ENCODE data around the gene APP.
"Not testable (repeated sequence)": the region's sequence is repeated elsewhere in the genome, so short reads cannot be mapped to it uniquely, and the experiment has no call there.

Gene APP

DNA sequence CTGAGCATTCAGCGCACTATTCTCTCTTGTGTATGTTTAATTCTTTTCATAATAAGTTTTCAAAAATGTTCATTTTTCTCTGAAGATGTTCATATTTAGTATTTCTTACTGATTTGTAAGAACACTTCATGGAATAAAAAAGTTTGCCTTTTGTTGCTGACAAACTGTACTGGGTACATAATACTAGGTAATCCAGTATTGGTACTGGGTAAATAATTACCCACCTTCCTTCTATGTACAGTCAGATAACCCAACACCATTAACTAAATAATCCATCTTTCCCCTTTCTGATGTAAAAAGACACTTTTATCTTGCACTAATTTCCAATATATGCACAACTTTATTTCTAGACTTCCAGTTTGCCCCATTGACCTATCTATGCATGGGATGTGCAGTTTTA, 23.9 kb downstream of the APP start:
- no peak overlapping the region for H3K4me3 Mint-ChIP-seq
- no peaks in the 10 kb centered on the region for H3K4me1 Mint-ChIP-seq
- H3K27me3 Mint-ChIP-seq, result no peaks in the 10 kb centered on the region
- ATAC-seq, result no peak
- peaks cover 4% of the 10 kb centered on the region for H3K36me3 Mint-ChIP-seq
- H3K27ac Mint-ChIP-seq, result no peak overlapping the region
- H3K9me3 Mint-ChIP-seq, result peaks cover 2% of the 10 kb centered on the region

DNA sequence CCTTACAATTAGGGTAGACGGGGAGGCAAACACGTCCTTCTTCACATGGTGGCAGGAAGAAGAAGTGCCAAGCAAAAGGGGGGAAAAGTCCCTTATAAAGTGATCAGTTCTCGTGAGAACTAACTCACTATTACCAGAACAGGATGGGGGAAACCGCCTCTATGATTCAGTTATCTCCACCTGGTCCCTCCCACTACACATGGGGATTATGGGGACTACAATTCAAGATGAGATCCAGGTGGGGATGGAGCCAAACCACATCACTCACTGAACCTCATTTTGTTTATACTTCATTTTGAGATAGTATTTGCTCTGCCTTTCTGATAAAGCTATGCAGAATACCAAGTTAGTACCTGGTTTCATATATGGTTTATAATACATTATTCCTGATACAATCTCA, 26.5 kb downstream of the APP start:
- ATAC-seq, result no peak
- Mint-ChIP-seq H3K27ac (no peak overlapping the region), H3K4me3 (no peak overlapping the region), H3K27me3 (no peaks in the 10 kb centered on the region), H3K9me3 (no peaks in the 10 kb centered on the region), H3K36me3 (peaks cover 13% of the 10 kb centered on the region), H3K4me1 (no peaks in the 10 kb centered on the region)

DNA sequence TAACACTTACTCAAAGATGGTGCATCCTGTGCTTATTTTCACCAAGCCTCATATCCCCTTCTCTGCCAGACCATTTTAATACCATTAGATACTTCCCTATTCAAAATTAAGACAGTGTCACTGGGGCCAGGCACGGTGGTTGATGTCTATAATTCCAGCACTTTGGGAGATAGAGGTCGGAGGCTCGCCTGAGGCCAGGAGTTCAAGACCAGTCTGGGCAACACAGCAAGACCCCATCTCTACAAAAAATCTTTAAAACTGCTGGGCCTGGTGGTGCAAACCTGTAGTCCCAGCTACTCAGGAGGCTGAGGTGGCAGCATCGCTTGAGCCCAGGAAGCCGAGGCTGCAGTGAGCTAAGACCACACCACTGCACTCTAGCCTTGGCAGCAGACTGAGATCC, 28.2 kb downstream of the APP start:
- Mint-ChIP-seq H3K27ac (no peak overlapping the region), H3K27me3 (no peaks in the 10 kb centered on the region), H3K4me3 (no peak overlapping the region), H3K4me1 (no peaks in the 10 kb centered on the region), H3K36me3 (peaks cover 18% of the 10 kb centered on the region), H3K9me3 (no peaks in the 10 kb centered on the region)
- no peak for ATAC-seq

DNA sequence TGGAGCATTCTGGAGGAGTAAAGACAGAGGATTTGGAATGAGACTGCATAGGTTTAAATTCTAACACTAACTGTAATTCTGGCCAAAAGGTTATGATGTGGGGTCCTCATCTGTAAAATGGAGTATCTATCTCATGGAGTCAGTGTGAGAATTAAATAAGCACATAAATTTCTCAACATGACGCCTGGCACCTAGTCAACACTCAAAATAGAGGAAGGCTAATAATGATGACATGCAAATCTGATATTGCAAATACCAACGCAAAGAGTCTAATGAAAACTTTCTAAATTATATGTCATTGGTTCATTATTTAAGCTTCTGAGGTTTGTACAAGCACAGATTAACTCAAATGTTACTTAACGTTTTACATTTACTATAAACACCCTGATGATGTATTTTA, 29.6 kb downstream of the APP start:
- no peak overlapping the region for H3K27ac Mint-ChIP-seq
- H3K27me3 Mint-ChIP-seq, result no peaks in the 10 kb centered on the region
- H3K36me3 Mint-ChIP-seq, result peaks cover 18% of the 10 kb centered on the region
- no peak for ATAC-seq
- H3K4me3 Mint-ChIP-seq, result no peak overlapping the region
- peaks cover 8% of the 10 kb centered on the region for H3K4me1 Mint-ChIP-seq
- no peaks in the 10 kb centered on the region for H3K9me3 Mint-ChIP-seq

DNA sequence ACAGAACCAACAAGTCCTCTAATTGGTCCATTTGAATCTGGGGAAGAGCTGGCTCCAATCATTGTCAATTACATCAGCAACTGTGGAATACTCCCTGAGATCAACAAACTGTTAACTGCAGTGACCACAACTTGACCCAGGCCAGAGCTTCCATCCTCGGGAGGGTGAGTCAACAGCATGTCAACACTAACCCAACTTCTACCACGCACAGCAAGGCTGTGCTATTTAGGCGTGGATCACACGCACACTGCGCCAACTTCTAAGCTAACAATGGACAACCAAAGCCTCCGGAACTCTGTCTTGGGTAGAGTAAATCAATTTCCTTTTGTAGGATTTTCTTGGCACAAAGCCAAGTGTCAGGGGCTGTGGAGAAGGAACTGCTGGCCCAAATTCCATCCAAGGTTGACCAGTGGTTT, 30.4 kb downstream of the APP start:
- no peak for ATAC-seq

DNA sequence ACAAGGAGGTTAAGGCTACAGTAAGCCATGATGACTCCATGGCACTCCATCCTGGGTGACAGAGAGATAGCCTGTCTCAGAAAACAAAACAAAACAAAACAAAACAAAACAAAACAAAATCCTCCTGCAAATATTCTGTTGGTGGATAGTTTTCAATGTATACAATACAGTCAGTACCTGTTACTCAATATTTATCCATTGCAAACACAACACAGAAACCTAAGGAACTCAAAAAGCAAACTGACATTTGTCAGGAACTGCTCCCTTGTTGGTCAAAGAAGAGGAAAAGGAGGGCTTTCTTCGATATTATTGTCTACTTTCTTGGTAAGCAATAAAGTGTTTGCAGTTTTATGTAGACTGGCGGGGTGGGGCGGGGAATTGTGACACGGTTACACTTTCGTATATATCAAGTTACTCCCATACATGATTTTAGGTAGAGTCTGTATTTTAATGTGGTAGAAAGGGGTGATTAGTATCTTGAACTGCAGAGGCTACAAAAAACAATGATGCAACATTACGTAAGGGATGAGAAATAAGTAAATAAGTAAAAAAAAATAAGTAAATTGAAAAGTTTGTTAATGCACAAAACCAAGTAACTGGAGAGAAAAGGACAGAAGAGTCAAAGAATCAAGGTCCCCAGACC, 31.8 kb downstream of the APP start:
- peaks cover 16% of the 10 kb centered on the region for H3K36me3 Mint-ChIP-seq
- H3K9me3 Mint-ChIP-seq, result no peaks in the 10 kb centered on the region
- H3K4me1 Mint-ChIP-seq, result peaks cover 15% of the 10 kb centered on the region
- H3K27ac Mint-ChIP-seq, result no peak overlapping the region
- no peaks in the 10 kb centered on the region for H3K27me3 Mint-ChIP-seq
- no peak overlapping the region for H3K4me3 Mint-ChIP-seq
- no peak for ATAC-seq

More for the DNA sequence above, 30.4 kb downstream of the APP start:
- Mint-ChIP-seq H3K36me3 (peaks cover 18% of the 10 kb centered on the region), H3K4me3 (no peak overlapping the region), H3K4me1 (peaks cover 11% of the 10 kb centered on the region), H3K27ac (no peak overlapping the region), H3K9me3 (no peaks in the 10 kb centered on the region), H3K27me3 (no peaks in the 10 kb centered on the region)

DNA sequence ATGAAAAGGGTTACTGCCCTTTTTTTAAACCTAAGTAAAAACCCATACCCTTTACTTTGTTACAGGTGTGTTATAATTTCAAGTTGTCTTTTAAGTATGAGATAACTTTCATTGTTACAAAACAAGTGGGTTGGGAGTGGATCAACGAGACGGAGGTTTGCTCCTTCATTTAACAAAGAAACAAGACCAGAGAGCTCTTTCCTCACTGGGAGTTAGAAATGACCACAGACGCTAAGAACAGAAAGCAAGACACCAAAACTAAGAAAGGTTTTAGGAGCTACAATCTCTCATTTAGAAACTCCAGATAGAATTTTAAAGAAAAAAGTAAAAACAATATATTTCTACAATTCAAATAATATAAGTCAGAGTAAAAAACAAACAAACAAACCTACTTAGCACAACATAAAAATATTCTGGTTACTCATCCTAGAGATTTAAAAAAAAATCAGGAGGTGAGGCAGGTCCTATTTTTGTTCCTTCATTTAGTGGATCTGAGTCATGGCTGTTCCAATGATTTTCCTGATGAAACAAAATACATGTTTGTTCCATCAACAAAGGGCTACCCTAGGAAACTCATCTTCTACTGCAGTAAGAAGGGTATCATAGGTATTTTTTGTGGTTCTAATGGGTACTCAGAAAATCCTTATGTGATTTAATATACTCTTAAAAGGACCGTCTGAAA, 33.0 kb downstream of the APP start:
- Mint-ChIP-seq H3K4me3 (no peak overlapping the region), H3K27ac (no peak overlapping the region), H3K27me3 (no peaks in the 10 kb centered on the region), H3K36me3 (peaks cover 14% of the 10 kb centered on the region), H3K4me1 (peaks cover 15% of the 10 kb centered on the region), H3K9me3 (no peaks in the 10 kb centered on the region)
- ATAC-seq, result no peak

DNA sequence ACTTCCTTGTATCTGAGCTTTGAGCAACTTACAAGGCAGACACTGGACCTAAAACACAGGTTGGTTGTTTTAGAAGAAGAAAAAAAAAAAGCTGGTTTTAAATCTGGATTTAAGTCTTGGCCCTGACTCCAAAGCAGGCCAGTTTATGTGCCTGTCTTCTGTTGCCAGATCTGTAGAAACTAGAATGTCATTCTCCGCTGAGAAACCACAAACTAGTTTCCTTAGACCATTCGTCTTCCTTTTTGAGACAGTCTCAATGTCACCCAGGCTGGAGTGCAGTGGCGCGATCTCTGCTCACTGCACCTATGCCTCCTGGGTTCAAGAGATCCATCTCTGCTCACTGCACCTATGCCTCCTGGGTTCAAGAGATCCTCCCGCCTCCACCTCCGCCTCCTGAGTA, 33.9 kb downstream of the APP start:
- H3K4me1 Mint-ChIP-seq, result peaks cover 15% of the 10 kb centered on the region
- H3K4me3 Mint-ChIP-seq, result no peak overlapping the region
- H3K27ac Mint-ChIP-seq, result no peak overlapping the region
- H3K36me3 Mint-ChIP-seq, result peaks cover 14% of the 10 kb centered on the region
- ATAC-seq, result peak; percentile 82
- H3K9me3 Mint-ChIP-seq, result no peaks in the 10 kb centered on the region
- no peaks in the 10 kb centered on the region for H3K27me3 Mint-ChIP-seq

DNA sequence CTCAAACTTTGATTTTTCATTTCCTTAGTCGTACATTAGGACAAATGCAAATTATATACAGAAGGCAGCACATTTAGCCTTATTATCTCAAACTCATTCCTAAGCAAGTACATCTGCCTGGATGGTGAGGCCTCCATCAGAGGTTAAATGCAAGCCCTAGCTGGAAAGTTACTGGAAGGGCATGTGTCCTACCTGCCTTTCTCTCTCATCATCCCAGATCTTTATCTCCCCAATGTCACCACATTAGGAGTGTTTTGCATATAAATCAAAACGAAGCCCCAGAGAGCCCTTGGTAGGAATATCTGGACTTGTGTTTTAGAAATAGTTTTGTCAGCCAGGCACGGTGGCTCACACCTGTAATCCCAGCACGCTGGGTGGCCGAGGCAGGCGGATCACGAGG, 35.0 kb downstream of the APP start:
- H3K4me1 Mint-ChIP-seq, result peaks cover 15% of the 10 kb centered on the region
- H3K9me3 Mint-ChIP-seq, result no peaks in the 10 kb centered on the region
- H3K27me3 Mint-ChIP-seq, result no peaks in the 10 kb centered on the region
- H3K4me3 Mint-ChIP-seq, result no peak overlapping the region
- ATAC-seq, result no peak
- no peak overlapping the region for H3K27ac Mint-ChIP-seq
- H3K36me3 Mint-ChIP-seq, result peaks cover 14% of the 10 kb centered on the region

DNA sequence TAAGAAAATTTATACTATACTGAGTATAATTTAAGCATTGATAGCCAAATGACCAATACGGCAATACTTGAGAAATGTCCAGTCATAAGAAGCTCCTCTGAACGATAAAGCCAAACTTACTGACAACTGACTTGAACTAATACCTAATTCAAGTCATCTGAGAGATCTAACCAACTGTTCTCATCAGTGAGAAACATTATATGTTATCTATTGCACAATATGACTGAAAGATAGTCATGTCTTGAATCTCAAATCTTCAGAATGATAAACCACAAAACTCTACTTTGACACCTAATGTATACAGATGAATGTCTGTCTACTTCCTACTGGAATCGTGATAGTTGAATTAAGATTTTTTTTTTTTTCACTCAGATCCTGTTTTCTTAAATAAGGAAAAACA, 39.0 kb downstream of the APP start:
- Mint-ChIP-seq H3K36me3 (peaks cover 7% of the 10 kb centered on the region), H3K4me1 (peaks cover 7% of the 10 kb centered on the region), H3K27me3 (no peaks in the 10 kb centered on the region), H3K27ac (no peak overlapping the region), H3K9me3 (no peaks in the 10 kb centered on the region), H3K4me3 (no peak overlapping the region)
- no peak for ATAC-seq

DNA sequence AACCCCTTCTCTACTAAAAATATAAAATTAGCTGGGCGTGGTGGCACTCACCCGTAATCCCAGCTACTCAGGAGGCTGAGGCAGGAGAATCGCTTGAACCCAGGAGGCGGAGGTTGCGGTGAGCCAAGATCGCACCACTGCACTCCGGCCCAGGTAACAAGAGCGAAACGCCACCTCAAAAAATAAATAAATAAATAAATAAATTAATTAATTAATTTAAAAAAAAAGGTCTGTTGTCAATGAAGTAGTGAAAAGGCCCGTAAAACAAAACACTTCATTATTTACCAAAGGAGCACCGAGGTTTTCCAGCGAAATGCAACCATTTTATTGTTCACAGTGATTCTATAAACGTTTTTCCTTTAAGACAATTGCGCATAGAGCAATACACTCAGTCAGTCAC, 39.5 kb downstream of the APP start:
- not testable (repeated sequence) for H3K27ac Mint-ChIP-seq, H3K27me3 Mint-ChIP-seq, ATAC-seq, H3K36me3 Mint-ChIP-seq, H3K4me3 Mint-ChIP-seq, H3K9me3 Mint-ChIP-seq, H3K4me1 Mint-ChIP-seq

DNA sequence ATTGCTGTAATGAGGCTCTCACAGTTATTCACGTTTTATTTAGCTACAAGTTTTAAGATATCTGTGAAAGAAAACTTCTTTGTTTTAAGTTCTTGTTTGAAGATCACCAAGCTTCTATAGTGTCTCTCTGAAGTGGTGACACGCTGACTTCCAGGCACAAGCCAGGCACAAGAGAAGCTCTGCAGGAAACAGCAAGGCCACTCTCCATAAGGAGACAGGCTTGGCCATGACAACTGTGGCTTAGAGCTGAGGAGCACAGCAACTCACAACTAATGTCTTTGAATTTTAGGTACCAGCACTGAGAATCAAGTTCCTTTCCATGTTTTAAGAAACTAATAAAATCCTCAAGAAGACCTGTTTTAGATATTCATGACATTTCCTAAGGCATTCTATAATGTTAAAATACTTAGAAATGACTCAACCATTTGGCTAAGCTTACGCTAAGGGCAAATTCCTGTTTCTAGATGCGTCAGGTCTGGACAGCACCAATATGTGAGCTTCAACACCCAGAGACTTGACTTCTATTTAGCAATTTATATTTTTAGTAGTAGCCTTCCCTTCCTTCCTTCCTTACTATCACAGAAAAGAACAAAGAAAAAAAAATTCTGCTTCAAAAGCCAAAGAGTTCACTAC, 40.2 kb downstream of the APP start:
- Mint-ChIP-seq H3K4me3 (no peak overlapping the region), H3K4me1 (peaks cover 6% of the 10 kb centered on the region), H3K36me3 (peaks cover 7% of the 10 kb centered on the region), H3K27me3 (no peaks in the 10 kb centered on the region), H3K27ac (no peak overlapping the region), H3K9me3 (no peaks in the 10 kb centered on the region)
- ATAC-seq, result no peak

DNA sequence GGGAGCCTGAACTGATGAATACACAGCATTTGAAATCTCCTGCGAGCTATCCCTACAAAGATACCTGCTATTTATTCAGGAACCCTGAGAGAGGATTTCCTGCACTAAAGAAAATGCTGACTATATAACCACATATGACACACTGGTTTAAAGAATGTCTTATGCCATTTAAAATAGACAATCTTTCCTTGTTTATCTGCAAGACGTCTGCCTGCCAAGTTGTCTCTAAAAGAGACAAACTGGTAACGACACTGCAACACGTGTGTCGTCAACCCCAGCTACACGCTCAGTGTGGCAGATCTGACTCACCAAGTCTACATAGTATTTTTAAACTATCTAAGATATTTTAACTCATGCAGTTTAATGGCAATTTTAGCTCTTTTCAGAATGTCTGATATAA, 42.7 kb downstream of the APP start:
- Mint-ChIP-seq H3K27ac (no peak overlapping the region), H3K36me3 (peaks cover 7% of the 10 kb centered on the region), H3K4me3 (no peak overlapping the region), H3K27me3 (no peaks in the 10 kb centered on the region), H3K9me3 (no peaks in the 10 kb centered on the region), H3K4me1 (no peaks in the 10 kb centered on the region)
- ATAC-seq, result no peak

DNA sequence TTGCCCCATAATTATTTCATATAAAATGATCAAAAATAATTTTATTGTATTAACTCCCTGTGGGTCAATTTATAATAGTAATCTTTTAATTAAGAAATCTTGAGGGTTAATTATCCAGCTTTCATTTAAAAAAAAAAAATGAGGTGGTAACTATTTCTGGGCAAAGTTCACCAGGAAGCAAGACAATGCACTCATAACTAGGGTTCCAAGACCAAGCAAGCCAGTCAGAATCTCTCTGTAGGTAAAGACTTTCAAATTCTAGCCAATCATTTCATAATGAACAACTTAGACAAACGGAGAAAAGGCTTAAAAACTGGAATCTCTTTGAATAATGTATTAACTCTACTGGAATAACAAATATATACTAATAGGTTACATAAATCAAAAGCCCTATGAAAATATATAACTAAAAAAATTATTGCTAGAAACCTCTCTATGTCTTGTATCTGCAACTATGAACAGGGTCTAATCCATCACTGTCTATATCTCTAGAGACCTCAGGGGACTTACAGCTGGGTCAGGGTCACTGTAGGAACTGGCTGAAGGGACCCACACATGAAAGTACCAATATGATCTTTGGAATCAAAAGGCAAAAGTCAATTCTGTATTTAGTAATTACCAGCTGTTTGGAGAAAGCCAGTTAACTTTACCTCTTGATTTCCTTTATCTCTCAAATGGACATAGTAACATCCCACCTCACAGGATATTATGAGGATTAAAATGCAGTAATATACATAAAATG, 43.3 kb downstream of the APP start:
- no peaks in the 10 kb centered on the region for H3K9me3 Mint-ChIP-seq
- H3K4me1 Mint-ChIP-seq, result no peaks in the 10 kb centered on the region
- no peak overlapping the region for H3K4me3 Mint-ChIP-seq
- no peaks in the 10 kb centered on the region for H3K27me3 Mint-ChIP-seq
- no peak for ATAC-seq
- no peak overlapping the region for H3K27ac Mint-ChIP-seq
- H3K36me3 Mint-ChIP-seq, result peaks cover 7% of the 10 kb centered on the region

DNA sequence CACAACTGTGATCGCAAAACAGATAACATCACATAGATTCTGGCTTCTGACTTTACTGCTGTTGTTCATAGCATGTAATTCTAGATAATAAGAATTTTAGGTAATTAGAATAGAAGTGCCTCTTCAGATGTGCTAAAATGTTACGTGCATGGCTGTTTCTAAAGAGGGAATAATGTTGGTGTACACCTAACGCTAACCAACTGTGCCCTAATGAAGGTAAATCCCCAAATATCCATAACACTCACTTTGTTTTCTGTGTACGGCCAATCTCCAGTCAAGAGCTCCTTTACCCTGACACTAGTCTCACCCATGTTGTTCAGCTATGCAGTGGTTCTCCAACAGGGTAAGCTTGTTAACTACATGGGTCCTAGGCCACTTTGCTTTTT, 44.4 kb downstream of the APP start:
- no peak overlapping the region for H3K27ac Mint-ChIP-seq
- H3K4me1 Mint-ChIP-seq, result no peaks in the 10 kb centered on the region
- no peak for ATAC-seq
- H3K4me3 Mint-ChIP-seq, result no peak overlapping the region
- H3K36me3 Mint-ChIP-seq, result peaks cover 7% of the 10 kb centered on the region
- H3K9me3 Mint-ChIP-seq, result no peaks in the 10 kb centered on the region
- no peaks in the 10 kb centered on the region for H3K27me3 Mint-ChIP-seq
